GM21723 (cell line): ENCODE results near the gene ASCL1.

ENCODE experiments used
- ATAC-seq: cut with Tn5 transposase; IDR thresholded peaks from one replicate; pipeline ENCODE4 v1.9.1; 2021; ENCODE audit warnings: mild to moderate bottlenecking, moderate library complexity; ENCODE audit not compliant: unreplicated experiment

Gene ASCL1

GRCh38 chr12:102973583-102973982, 16.1 kb downstream of the ASCL1 start:
- no peak for ATAC-seq

GRCh38 chr12:102976609-102977280, 19.3 kb downstream of the ASCL1 start:
- ATAC-seq: no peak

GRCh38 chr12:102977945-102978706, 20.7 kb downstream of the ASCL1 start:
- ATAC-seq: no peak

GRCh38 chr12:102980350-102980749, 22.9 kb downstream of the ASCL1 start:
- no peak for ATAC-seq

DNA sequence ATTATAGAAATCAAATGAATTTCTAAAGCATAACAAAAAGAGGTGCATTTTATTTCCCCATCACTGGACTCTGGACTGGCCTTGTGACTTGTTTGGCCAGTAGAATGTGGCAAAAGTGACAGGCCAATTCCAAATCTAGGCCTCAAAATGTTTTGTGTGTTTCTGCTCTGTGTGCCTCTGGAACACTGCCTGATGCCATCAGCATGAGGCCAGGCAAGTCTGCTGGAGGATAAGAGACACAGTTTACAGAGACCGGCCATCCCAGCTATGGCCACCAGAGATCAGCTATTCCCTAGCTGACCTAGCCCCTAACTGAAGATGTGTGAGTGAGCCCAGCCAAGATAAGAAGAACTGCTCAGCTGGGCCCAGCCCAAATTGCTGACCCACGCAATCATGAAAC, 32.9 kb downstream of the ASCL1 start:
- no peak for ATAC-seq

DNA sequence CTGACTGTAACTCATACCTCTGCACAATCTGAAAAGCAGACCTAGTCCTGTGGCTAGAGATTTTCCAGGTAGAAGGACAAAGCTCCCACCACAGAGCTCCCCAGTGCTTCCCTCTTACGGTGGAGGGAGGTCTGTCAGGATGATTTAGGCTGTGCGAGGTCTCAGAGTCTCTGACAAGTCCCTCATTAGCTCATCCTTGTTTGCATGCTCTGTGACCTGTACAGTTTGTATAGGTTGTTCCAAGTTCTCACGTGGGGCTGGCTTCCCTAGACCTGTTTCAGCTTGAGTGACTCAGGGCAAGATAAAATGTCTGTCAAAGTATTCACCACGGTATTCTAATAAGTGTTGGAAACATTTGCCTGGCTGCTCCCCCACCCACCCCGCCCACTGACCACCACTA, 34.8 kb downstream of the ASCL1 start:
- ATAC-seq: no peak

DNA sequence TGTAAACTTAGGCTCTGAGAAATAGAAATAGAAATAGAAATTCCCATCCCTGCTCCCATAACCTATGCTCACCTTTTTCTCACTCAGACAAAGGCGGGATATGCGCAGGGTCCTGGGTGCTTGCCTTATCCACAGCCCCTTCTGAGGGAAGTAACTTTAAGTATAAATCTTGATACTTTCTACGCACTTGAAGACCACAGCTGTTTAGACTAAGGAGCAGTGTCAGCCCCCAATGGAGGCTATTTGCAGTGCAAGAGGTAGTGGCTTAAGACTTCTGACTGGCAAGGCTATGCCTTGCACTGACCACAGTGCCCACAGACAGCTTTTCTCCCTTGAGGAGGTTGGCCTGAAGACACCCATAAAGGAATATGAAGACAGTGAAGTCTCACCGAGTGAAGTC, 35.2 kb downstream of the ASCL1 start:
- no peak for ATAC-seq

DNA sequence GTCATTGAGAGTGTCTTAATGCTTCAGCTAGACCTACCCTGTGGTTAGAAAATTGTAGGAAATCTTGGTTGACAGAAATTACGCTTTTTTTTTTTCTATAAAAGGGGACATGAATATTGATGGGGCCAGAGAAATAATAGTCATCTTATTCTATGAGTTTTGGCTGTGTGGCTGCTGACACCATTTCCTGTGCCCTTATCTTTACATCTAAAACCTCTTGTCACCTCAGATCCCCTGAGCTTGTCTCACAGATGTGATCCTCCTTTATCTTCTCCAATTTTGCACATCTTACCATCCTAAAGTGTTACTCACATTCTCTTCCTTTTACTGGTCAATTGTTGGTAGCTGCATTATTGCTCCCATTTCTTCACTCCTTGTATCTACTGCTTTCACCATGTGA, 36.1 kb downstream of the ASCL1 start:
- no peak for ATAC-seq

GRCh38 chr12:102995372-102995771, 37.9 kb downstream of the ASCL1 start:
- ATAC-seq: no peak
